Stimulated activated CD8-positive, alpha-beta memory T cell treated with anti-CD3 and anti-CD28 coated beads, Interleukin-7, amount 100 ng/mL, for 24 hours (primary cell): ENCODE results near the gene MORF4L1.
"Not testable (repeated sequence)": the region's sequence is repeated elsewhere in the genome, so short reads cannot be mapped to it uniquely, and the experiment has no call there.

Experiments
- DNase-seq: peaks from one replicate; pipeline ENCODE4 v3.0.0-alpha.2; 2020; ENCODE audit warnings: low read depth

MORF4L1 gene

GRCh38 chr15:78927077-78927790, 54.5 kb downstream of the MORF4L1 start:
- no peak for DNase-seq

DNA sequence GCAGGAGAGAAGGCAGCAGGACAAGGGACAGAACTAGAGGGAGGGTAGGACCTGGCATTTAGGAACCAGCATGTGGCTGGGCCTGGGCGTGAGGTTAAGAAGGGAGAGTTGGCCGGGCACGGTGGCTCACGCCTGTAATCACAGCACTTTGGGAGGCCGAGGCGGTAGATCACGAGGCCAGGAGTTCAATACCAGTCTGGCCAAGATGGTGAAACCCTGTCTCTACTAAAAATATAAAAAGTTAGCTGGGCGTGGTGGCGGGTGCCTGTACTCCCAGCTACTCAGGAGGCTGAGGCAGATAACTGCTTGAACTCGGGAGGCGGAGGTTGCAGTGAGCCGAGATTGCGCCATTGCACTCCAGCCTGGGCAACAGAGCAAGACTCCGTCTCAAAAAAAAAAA, 55.5 kb downstream of the MORF4L1 start:
- not testable (repeated sequence) for DNase-seq

GRCh38 chr15:78928616-78929093, 56.0 kb downstream of the MORF4L1 start:
- no peak for DNase-seq

DNA sequence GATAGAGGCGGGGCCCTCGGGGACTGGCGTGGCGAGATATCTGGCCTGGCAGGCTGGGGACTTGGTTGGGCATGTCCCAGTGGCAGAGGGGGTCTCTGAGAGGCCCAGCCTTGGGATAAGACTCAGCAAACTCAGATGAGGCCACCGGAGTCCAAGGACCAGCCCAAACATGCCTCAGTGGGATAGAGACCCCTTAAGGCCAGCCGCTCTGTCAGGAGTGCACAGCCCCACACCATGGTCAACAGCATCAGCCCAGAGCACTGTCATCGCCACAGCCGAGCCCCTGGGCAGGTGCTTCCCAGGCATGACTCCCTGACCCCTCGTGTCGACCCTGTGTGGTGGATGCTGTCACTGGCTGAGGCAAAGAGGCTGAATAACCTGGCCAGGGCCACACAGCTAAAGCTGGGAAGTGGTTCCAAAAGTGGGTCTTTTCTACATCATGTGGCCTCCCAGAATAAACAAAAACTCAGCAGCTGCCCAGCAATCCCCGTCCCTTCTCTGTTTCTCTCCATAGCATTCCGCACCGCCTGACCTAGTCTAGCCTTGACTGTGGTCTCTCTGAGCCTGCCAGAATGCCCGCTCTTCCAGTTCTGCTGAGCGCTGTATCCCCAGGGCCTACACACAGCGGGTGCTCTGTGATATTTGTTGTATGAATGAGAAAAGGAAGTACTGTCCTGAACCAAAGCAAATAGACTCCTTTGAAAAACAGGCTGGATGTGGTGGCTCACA, 57.0 kb downstream of the MORF4L1 start:
- no peak for DNase-seq

GRCh38 chr15:78930577-78931388, 58.1 kb downstream of the MORF4L1 start:
- DNase-seq = no peak

GRCh38 chr15:78931439-78932257, 59.0 kb downstream of the MORF4L1 start:
- DNase-seq = no peak

DNA sequence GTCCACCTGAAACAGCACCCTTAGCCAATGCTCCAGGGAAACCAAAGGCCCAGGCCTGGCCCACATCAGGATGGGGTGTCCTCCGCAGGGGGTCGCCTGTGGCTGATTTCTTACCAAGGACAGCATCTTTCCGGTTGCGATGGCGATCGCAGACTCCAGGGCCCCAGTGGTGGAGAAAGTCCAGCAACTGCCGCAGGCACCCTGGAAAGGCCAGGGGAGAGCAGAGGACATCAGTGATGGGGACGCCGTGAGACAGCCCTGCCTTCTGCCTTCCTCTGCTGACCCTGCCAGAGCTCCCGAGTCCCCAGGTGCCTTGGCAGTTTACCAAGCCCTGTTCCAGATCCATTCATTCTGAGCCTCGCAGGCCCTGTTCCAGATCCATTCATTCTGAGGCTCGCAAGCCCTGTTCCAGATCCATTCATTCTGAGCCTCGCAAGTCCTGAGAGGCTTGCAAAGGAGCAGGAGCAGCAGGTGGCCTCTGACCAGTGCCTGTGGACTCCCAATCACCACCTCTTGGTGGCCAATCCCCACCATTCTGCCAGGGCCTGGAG, 59.6 kb downstream of the MORF4L1 start:
- no peak for DNase-seq

- no peak for DNase-seq
Observed at GRCh38 chr15:78933187-78933822, 60.6 kb downstream of the MORF4L1 start.

DNA sequence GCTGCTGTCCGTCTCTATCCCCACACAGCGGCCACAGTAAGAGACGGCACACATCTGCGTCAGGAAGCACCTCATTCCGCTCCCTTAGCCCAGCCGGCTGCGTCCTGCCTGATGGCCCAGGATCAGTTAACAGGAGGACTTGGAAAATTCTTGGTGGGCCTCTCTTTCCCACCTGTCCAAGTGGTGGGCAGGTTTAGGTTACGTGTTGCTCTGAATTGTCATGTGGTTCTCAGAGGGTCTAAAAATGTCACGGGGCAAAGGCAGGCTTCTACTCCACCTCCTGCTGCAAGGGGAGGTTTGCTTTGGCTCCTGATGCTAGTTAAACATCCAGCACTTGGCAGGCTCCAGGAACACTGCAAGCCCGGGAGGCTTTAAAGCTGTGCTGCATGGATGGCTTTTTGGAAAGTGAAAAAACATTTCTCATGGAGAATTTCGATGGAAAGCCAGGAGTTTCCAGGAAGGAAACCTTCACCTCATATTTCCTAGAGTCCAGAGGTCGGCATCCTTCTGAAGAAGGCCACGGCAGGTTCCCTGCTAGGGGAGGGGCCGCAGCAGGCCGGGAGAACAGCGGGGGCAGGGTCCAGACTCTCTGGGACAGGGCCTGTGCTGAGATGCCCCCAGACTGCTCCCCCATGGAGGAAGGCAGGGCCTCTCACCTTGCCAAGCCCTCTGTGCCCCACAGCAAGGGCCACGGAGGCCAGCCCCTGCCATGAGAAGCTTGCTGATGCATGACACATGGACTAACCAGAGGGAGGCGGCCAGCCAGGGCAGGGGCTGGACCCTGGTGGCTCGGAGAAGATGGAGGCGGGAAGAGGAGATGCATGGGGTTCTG, 61.3 kb downstream of the MORF4L1 start:
- no peak for DNase-seq

GRCh38 chr15:78934655-78935023, 61.9 kb downstream of the MORF4L1 start:
- no peak for DNase-seq

DNA sequence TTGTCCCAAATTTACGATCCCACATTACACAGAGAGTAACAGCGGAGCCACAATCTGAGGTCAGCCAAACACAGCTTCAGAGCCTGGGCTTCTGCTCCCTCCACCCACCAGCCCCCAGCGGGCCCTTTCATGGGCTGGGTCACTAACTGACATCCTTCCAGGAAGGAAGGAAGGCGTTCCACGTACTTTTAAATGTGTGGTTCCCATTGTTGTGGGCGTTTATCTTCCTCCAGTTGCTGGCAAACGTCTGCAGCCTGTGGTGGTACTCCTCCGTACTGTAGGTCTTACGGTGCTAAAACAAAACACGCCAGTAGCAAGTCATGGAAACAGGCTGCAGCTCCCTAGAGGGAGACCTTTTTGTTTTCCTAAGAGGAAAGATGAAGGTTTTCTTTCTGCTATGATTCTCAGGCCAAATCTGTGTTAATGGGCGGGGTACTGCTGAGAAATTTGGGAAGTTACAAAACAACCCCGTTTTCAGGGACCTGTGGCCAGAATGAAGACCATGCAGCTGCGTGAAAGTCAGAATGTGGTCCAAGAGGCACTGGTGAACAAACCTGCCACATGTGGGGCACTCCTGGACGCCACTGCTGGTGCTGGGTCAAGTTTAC, 64.5 kb downstream of the MORF4L1 start:
- no peak for DNase-seq

DNA sequence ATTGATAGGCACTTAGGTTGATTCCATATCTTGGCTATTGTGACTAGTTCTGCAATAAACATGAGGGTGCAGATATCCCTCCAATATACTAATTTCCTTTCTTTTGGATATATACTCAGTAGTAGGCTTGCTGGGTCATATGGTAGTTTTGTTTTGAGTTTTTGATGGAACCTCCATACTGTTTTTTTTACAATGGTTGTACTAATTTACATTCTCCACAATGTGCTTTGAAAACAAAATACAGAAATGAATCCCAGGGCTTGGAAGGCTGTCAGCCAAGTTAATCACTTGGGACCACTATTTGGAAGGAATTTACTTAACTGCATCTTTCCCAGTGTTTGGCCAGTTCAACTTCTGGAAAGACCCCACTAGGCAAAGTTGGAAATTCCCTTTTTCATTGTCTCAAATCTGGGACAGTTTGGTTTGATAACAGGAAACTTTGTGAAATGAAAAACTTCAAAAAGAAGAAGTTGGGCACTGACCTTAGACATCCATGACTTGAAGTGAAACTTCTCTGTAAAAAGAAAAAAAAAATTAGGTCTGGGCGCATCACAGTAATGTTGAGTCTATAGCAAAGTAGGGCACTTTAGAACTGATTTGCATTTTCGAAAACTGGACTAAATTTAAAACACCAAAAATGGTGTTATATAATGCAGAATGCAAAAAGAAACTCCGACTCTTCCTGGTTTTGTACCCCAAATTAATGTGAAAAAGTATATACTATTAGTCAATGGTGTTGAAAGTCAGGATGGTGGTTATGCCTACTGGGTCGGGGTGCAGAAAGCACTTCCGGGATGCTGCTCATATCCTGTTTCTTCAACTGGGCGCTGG, 66.2 kb downstream of the MORF4L1 start:
- no peak for DNase-seq

DNA sequence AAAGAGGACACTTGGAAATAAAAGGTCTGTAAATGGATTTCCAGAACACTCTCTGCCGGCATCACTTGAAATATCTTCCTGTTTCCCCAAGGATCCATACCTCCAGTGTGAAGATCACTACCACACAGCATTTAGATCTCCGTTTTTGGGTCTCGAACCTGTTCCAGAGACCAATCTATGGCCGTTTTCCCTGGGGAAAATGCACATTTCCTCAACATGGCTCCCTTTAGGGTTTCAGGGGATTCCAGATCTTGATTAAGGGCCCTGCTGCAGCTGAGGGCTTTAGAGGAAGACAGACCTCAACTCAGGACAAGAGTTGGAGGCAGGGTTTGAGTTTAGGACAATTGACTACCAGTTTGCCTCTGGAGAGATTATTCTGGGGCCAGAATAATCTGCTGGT, 70.1 kb downstream of the MORF4L1 start:
- no peak for DNase-seq

DNA sequence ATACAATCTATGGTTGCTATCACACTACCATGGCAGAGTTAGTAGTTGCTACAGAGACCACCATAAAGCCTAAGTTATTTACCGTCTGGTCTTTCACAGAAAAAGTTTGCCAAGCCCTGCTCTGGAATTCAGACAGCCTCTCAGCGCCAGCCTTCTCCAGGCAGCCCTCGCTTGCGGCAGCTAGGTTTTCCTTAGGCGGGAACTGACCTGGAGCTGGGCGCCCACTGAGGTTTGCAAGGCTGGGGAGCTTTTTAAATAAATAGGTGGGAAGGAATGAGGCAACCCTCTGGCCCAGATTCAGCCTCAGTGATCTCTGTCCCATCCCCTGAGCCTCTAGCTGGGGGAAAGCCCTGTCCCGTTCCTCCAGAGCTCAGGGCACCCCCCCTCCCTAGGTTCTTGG, 71.0 kb downstream of the MORF4L1 start:
- no peak for DNase-seq

GRCh38 chr15:78944202-78944625, 71.5 kb downstream of the MORF4L1 start:
- no peak for DNase-seq

DNA sequence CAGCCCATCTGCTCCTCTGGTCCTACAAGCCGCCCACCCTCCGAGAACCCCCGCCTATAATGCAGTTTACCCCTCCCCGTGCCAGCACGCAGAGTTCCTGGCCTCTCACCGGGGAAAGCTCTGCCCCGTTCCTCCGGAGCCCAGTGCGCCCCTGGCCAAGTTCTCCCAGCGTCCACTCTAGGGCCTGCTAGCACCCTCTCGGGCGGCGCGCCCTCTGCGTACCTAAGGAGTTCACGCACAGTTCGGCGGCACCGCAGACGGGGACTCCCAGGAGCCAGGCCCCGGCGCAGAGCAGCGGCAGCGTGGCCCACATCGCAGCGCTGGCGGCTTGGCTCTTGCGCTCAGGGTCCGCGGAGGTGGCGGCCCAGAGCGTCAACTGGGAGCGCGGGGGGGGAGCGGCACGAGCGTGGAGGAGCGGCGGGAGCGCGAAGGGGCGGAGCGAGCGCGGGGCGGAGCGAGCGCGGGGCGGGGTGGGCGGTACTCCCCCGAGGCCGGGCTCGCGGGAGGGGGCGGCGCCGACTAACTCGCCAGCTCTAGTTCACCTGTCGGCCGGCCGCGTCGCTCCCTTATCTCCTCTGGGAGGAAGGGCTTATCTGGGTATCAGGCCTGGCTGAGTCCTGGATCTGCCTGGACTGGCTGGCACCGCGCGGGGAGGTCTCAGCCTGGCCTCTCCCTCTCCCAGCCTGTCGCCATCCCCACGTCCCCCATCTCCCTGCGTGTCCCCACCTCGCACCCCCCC, 72.1 kb downstream of the MORF4L1 start, which contains the start of gene CTSH:
Gene CTSH, minus strand, starts transcription at position 378 of the 739 bp plus-strand sequence. Its CDS starts 65 bp downstream, at position 313.
- DNase-seq = peak; percentile 38

DNA sequence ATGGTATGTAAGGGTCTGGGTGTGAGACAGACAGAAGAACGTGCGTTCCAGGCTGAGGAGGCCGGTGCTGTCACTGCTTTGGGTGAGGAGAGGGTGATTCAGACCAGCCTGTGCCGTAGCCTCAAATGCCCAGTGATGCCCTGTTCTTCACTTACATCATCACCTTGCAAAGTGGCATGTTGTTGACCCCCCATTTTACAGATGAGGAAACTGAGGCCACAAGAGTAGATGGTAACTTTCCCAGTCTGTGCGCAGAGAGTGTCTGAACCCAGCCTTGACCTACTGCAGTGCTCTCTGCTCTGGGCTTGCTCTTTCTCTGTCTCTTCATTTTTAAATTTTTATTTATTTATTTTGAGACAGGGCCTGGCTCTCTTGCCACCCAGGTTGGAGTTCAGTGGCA, 73.8 kb downstream of the MORF4L1 start:
- DNase-seq = no peak

DNA sequence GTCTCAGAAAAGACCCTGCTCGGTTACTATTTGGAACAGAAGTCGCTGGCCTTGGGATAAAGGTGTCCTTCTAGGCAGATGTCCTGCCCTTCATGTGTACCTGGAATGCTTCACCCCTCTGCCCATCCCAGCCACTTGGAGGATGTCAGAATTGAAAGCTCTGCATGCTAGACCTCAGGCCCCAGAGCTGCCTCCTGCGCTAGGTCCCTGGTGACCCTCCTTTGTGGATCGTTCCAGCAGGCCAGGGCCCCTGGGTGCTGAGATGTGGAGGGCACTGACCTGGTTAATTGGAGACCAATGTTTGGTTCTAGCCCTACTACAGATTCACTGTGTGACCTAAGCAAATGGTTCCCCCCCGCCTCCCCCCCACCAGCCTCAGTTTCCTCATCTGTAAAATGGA, 74.8 kb downstream of the MORF4L1 start:
- DNase-seq = no peak
